Endothelial cell of umbilical vein (primary cell): ENCODE data around the gene GGA2. TPM values are rescaled to one million over a fixed set of nuclear protein-coding genes. Genes with fewer than 3 reads are reported as not detected.
"Not testable (repeated sequence)": the region's sequence is repeated elsewhere in the genome, so short reads cannot be mapped to it uniquely, and the experiment has no call there.

ENCODE experiments used
- BruUV-seq: library from RNA; stranded (reverse); fragments of 400-500 nt; replicated peaks from 2 replicates; lab custom pipeline; 2021; lab: Mats Ljungman, UMichigan
- CTCF ChIA-PET: fragments of 300-600, 350-600 bp; sonication (Branson Sonifier 250); formaldehyde crosslinking; loops from one replicate; lab custom pipeline; 2021; ENCODE audit warnings: antibody characterized with exemption, inconsistent platforms; lab: Charles Lee
- POLR2A ChIA-PET: fragments of 300-600, 350-600 bp; sonication (Branson Sonifier 250); formaldehyde crosslinking; loops from one replicate; lab custom pipeline; 2021; ENCODE audit warnings: antibody characterized with exemption, inconsistent platforms; lab: Charles Lee
- DNase-seq: peaks from one replicate; pipeline ENCODE4 v3.0.0-alpha.2; 2011; ENCODE audit warnings: low read depth, low spot score
- FAIRE-seq: peaks from 2 replicates; lab custom pipeline; 2011; peaks lifted over from hg19 to GRCh38; lab: Jason Lieb, UNC
- H2AFZ ChIP-seq: 2 replicates; pipeline ENCODE4 v1.6.0; 2012; ENCODE audit warnings: low read depth, low read length, control low read depth, inconsistent platforms
- H3K27ac ChIP-seq: 2 replicates; pipeline ENCODE4 v1.5.1; 2011; ENCODE audit warnings: low read depth, mild to moderate bottlenecking, control low read depth, low read length, moderate library complexity; ENCODE audit not compliant: insufficient read depth
- H3K27me3 ChIP-seq, 2 experiments: 2 replicates each; pipeline versions ENCODE4 v1.6.0 to v1.6.1; 2011; ENCODE audit warnings: low read length in 2 of 2, mixed read lengths in 1 of 2; ENCODE audit not compliant: control insufficient read depth in 2 of 2, insufficient read depth in 2 of 2
- H3K36me3 ChIP-seq, 2 experiments: 2 replicates in 1 of 2; 3 replicates in 1 of 2; pipeline ENCODE4 v1.5.1; 2011; ENCODE audit warnings: low read length in 2 of 2, mild to moderate bottlenecking in 1 of 2, moderate library complexity in 1 of 2; ENCODE audit not compliant: control insufficient read depth in 2 of 2, insufficient read depth in 2 of 2; ENCODE audit errors: extremely low read depth in 1 of 2
- H3K4me1 ChIP-seq: 3 replicates; pipeline ENCODE4 v1.5.1; 2011; ENCODE audit warnings: mild to moderate bottlenecking, low read length; ENCODE audit not compliant: control insufficient read depth, insufficient read depth; ENCODE audit errors: extremely low read depth
- H3K4me2 ChIP-seq: 2 replicates; pipeline ENCODE4 v1.6.1; 2011; ENCODE audit warnings: low read length, control low read depth, mixed read lengths; ENCODE audit not compliant: insufficient read depth
- H3K4me3 ChIP-seq, 3 experiments: fragments of 200-600 bp in 1 of 3; sonication (generic), shearing (Covaris generic) in 1 of 3; replicated peaks in 1 of 3; 2 replicates each; pipeline ENCODE4 v1.5.1; 2011 to 2016; ENCODE audit warnings: control low read depth in 3 of 3, low read length in 3 of 3, mild to moderate bottlenecking in 2 of 3, inconsistent platforms in 1 of 3, low read depth in 1 of 3, moderate library complexity in 1 of 3; ENCODE audit not compliant: insufficient read depth in 1 of 3
- H3K79me2 ChIP-seq: 2 replicates; pipeline ENCODE4 v1.6.0; 2012; ENCODE audit warnings: low read length, inconsistent platforms; ENCODE audit not compliant: control insufficient read depth, insufficient read depth
- H3K9ac ChIP-seq: replicated peaks from 2 replicates; pipeline ENCODE3; 2011; ENCODE audit warnings: low read length, control low read depth; ENCODE audit not compliant: insufficient read depth; ENCODE audit errors: extremely low read depth
- H3K9me1 ChIP-seq: replicated peaks from 3 replicates; pipeline ENCODE4 v1.6.0; 2011; ENCODE audit warnings: mild to moderate bottlenecking, low read length; ENCODE audit not compliant: control insufficient read depth, insufficient read depth; ENCODE audit errors: extremely low read depth
- H3K9me3 ChIP-seq: replicated peaks from 2 replicates; pipeline ENCODE4 v1.5.1; 2012; ENCODE audit warnings: low read length, inconsistent platforms; ENCODE audit not compliant: control insufficient read depth, insufficient read depth
- H4K20me1 ChIP-seq: replicated peaks from 2 replicates; pipeline ENCODE3; 2011; ENCODE audit warnings: mild to moderate bottlenecking, low read length; ENCODE audit not compliant: control insufficient read depth, insufficient read depth; ENCODE audit errors: extremely low read depth
- EZH2 ChIP-seq: IDR thresholded peaks from 2 replicates; pipeline ENCODE4 v1.6.1; 2012; ENCODE audit warnings: borderline replicate concordance, low read depth, mild to moderate bottlenecking, moderate library complexity, low read length, inconsistent platforms; ENCODE audit not compliant: severe bottlenecking
- FOS ChIP-seq: IDR thresholded peaks from 2 replicates; pipeline ENCODE4 v1.6.1; 2011; ENCODE audit warnings: mild to moderate bottlenecking, low read length, moderate library complexity, borderline replicate concordance; ENCODE audit not compliant: insufficient read depth
- GATA2 ChIP-seq: IDR thresholded peaks from 2 replicates; pipeline ENCODE4 v1.7.0; 2011; ENCODE audit warnings: low read depth, mild to moderate bottlenecking, moderate library complexity, mixed read lengths, low read length; ENCODE audit not compliant: insufficient read length, insufficient read depth
- JUN ChIP-seq: IDR thresholded peaks from 2 replicates; pipeline ENCODE4 v1.6.1; 2011; ENCODE audit warnings: borderline replicate concordance, low read depth; ENCODE audit not compliant: insufficient read length, insufficient read depth
- MYC ChIP-seq: IDR thresholded peaks from one replicate; pipeline ENCODE4 v1.6.1; 2011; ENCODE audit warnings: mild to moderate bottlenecking, low read depth, low read length
- POLR2A ChIP-seq: IDR thresholded peaks from 2 replicates; pipeline ENCODE4 v1.6.1; 2012; ENCODE audit warnings: low read depth, mild to moderate bottlenecking, control low read depth, low read length
- POLR2AphosphoS5 ChIP-seq: IDR thresholded peaks from 2 replicates; pipeline ENCODE4 v1.6.1; 2012; ENCODE audit warnings: low read depth, mild to moderate bottlenecking, control low read depth, low read length, moderate library complexity; ENCODE audit not compliant: insufficient read depth
- dilution Hi-C: fragments of 300-500 bp; cut with MboI; formaldehyde crosslinking; loops from one replicate; pipeline ENCODE4 v1.15.0; 2019; ENCODE audit warnings: low sequenced_read_pairs; ENCODE audit not compliant: extremely low pct_ligation_motif_present
- intact Hi-C: fragments of 100-400 bp; cut with micrococcal nuclease; formaldehyde crosslinking; loops from one replicate; pipeline ENCODE4 v1.10.0; 2022
- polyA plus RNA-seq, 4 experiments: library from polyadenylated mRNA; depleted of rRNA in 3 of 4; stranded (reverse) in 3 of 4; unstranded in 1 of 4; fragments of >200 nt; gene quantifications; 2 replicates each; pipeline versions ENCODE4 v1.2.1 to v1.2.3, GENCODE V29; 2011 to 2012; ENCODE audit warnings: missing spikeins in 1 of 4
- total RNA-seq: library from RNA; stranded (reverse); gene quantifications from 2 replicates; pipeline ENCODE4 v1.2.3, GENCODE V29; 2021
- TF ChIP-seq, protein P1 (sequence below), 2 donors: IDR thresholded peaks; 1 replicate in 1 of 2; 2 replicates in 1 of 2; pipeline ENCODE4 v1.5.1; 2011; ENCODE audit warnings: low read length in 2 of 2, mild to moderate bottlenecking in 2 of 2, moderate library complexity in 2 of 2, control low read depth in 1 of 2, inconsistent platforms in 1 of 2, low read depth in 1 of 2; ENCODE audit not compliant: insufficient read depth in 1 of 2; ENCODE audit errors: extremely low read depth in 1 of 2

Gene GGA2
- total and polyA plus RNA-seq, 2 donors (not counting 3 experiments of a cell fraction or from before 2014, with no cell fraction given) = 33.3 to 73.1 TPM

DNA sequence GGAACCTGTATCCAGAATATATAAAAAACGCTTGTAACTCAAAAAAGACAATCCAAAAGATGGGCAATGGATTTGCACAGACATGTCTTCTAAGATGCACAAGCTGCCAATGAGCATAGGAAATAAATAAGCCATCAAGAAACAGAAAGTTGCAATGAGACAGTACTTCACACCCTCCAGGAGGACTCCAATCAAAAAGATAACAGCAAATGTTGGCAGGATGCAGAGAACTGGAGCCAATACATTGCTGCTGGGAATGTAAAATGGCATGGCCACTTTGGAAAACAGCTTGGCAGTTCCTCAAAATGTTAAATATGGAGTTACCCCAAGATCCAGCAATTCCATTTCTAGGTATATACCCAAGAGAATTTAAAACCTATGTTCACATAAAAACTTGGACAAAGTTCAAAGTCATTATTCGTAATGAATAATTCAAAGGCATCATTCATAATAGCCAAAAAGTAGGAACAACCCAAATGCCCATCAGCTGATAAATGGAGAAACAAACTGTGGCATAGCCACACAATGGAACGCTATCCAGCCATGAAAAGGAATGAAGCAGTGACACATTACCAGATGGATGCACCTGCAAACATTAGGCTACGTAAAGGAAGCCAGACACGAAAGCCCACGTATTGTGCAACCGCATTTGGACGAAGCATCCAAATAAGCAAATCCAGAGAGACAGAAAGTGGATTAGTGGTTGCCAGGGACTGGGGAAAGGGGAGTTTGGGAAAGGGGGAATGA, 25.6 kb downstream of the GGA2 start:
- CTCF ChIA-PET = no interaction called here
- no peak for FAIRE-seq
- no TSS peak for BruUV-seq

DNA sequence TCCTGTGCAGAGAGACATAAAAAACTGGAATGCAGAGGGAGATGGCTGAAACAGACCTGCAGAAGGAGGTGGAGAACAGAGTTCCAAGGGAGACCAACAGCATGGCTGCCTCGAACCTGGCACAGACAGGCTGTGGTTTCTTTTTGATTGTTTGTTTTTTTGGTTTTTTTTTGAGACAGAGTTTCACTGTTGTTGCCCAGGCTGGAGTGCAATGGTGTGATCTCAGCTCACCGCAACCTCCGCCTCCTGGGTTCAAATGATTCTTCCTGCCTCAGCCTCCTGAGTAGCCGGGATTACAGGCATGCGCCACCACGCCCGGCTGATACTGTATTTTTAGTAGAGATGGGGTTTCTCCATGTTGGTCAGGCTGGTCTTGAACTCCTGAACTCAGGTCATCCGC, 26.8 kb downstream of the GGA2 start:
- dilution Hi-C loops, POLR2A ChIA-PET, CTCF ChIA-PET, H3K9me1 ChIP-seq, BruUV-seq, DNase-seq, H3K27ac ChIP-seq, H3K4me3 ChIP-seq, FAIRE-seq, H4K20me1 ChIP-seq, H3K4me1 ChIP-seq, H2AFZ ChIP-seq, H3K79me2 ChIP-seq, H3K9ac ChIP-seq, H3K9me3 ChIP-seq, H3K27me3 ChIP-seq, H3K4me2 ChIP-seq, intact Hi-C loops: not testable (repeated sequence)
- peaks cover 13 to 60% of the 10 kb centered on the region in 2 experiments for H3K36me3 ChIP-seq

More for the DNA sequence above, 25.6 kb downstream of the GGA2 start:
- H3K9me1 ChIP-seq = no peaks in the 10 kb centered on the region
- no peak overlapping the region for H2AFZ ChIP-seq
- DNase-seq = no peak
- TF ChIP-seq FOS = no peak
- no peak for TF ChIP-seq MYC
- no peak for TF ChIP-seq GATA2
- TF ChIP-seq, protein P1, sequence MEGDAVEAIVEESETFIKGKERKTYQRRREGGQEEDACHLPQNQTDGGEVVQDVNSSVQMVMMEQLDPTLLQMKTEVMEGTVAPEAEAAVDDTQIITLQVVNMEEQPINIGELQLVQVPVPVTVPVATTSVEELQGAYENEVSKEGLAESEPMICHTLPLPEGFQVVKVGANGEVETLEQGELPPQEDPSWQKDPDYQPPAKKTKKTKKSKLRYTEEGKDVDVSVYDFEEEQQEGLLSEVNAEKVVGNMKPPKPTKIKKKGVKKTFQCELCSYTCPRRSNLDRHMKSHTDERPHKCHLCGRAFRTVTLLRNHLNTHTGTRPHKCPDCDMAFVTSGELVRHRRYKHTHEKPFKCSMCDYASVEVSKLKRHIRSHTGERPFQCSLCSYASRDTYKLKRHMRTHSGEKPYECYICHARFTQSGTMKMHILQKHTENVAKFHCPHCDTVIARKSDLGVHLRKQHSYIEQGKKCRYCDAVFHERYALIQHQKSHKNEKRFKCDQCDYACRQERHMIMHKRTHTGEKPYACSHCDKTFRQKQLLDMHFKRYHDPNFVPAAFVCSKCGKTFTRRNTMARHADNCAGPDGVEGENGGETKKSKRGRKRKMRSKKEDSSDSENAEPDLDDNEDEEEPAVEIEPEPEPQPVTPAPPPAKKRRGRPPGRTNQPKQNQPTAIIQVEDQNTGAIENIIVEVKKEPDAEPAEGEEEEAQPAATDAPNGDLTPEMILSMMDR (IDR thresholded peaks at IDR 0.05; ENCODE audit: extremely low read depth in 1 of 2, insufficient read depth in 1 of 2, low read depth in 1 of 2, low read length in 2 of 2) = no peak
- no peak for TF ChIP-seq JUN
- no peak for TF ChIP-seq EZH2
- no peak for TF ChIP-seq POLR2A
- no peak for TF ChIP-seq POLR2AphosphoS5
- H4K20me1 ChIP-seq = no peaks in the 10 kb centered on the region
- H3K27me3 ChIP-seq = no peaks in the 10 kb centered on the region
- no peak overlapping the region for H3K27ac ChIP-seq
- no peak overlapping the region for H3K4me2 ChIP-seq
- no peak overlapping the region for H3K9ac ChIP-seq
- no peaks in the 10 kb centered on the region for H3K9me3 ChIP-seq
- dilution Hi-C loops (no loop called here), intact Hi-C loops (no loop called here)
- H3K4me3 ChIP-seq = no peak overlapping the region
- H3K4me1 ChIP-seq = no peaks in the 10 kb centered on the region
- H3K36me3 ChIP-seq = peaks cover 13 to 51% of the 10 kb centered on the region in 2 experiments
- POLR2A ChIA-PET = no interaction called here
- H3K79me2 ChIP-seq = no peaks in the 10 kb centered on the region
